PC-3 (cell line): ENCODE results near the gene PLIN3. TPM values are rescaled to one million over a fixed set of nuclear protein-coding genes. Genes with fewer than 3 reads are reported as not detected.

ENCODE experiments used
- ATAC-seq: fragments of 200-7000 bp; cut with Tn5 transposase; 2 replicates; pipeline ENCODE4 v1.9.1; 2020; ENCODE audit warnings: mild to moderate bottlenecking, moderate library complexity
- Bru-seq: library from RNA; stranded (reverse); fragments of 400-500 nt; gene quantifications from one replicate; lab custom pipeline; 2021; lab: Mats Ljungman, UMichigan
- BruChase-seq, 2 experiments: library from RNA; stranded (reverse); fragments of 400-500 nt; gene quantifications; one replicate each; lab custom pipeline; 2021; lab: Mats Ljungman, UMichigan
- BruUV-seq: library from RNA; stranded (reverse); fragments of 400-500 nt; replicated peaks from 2 replicates; lab custom pipeline; 2021; lab: Mats Ljungman, UMichigan
- CTCF ChIA-PET: fragments of 300-600 bp; sonication (Branson Sonifier 250); formaldehyde crosslinking; loops from one replicate; lab custom pipeline; 2022; ENCODE audit warnings: antibody characterized with exemption; lab: Charles Lee
- POLR2A ChIA-PET: fragments of 300-600 bp; sonication (Branson Sonifier 250); formaldehyde crosslinking; loops from one replicate; lab custom pipeline; 2022; ENCODE audit warnings: antibody characterized with exemption; ENCODE audit not compliant: unreplicated experiment; lab: Charles Lee
- DNase-seq: peaks from one replicate; pipeline ENCODE4 v3.0.0-alpha.2; 2015
- H2AFZ ChIP-seq: fragments of 300-600 bp; sonication (generic); 2 replicates; pipeline ENCODE4 v1.6.0; 2016; ENCODE audit warnings: antibody characterized with exemption, low read length
- H3F3A ChIP-seq: fragments of 300-600 bp; sonication (generic); one replicate; pipeline ENCODE4 v1.6.0; 2017; ENCODE audit warnings: antibody characterized with exemption, low read length, control low read depth, mild to moderate bottlenecking; ENCODE audit not compliant: unreplicated experiment
- H3K27ac ChIP-seq: fragments of 300-600 bp; sonication (generic); 2 replicates; pipeline ENCODE4 v1.5.1; 2016; ENCODE audit warnings: mild to moderate bottlenecking, low read length
- H3K27me3 ChIP-seq: fragments of 300-600 bp; sonication (generic); 2 replicates; pipeline ENCODE4 v1.6.1; 2016; ENCODE audit warnings: low read length, mixed read lengths
- H3K36me3 ChIP-seq: fragments of 300-600 bp; sonication (generic); 2 replicates; pipeline ENCODE4 v1.6.1; 2016; ENCODE audit warnings: low read depth, mixed run types, low read length, mixed read lengths
- H3K4me1 ChIP-seq: fragments of 300-600 bp; sonication (generic); 2 replicates; pipeline ENCODE4 v1.5.1; 2016; ENCODE audit warnings: low read length; ENCODE audit not compliant: insufficient read depth
- H3K4me2 ChIP-seq: fragments of 300-600 bp; sonication (generic); 2 replicates; pipeline ENCODE4 v1.6.0; 2016; ENCODE audit warnings: low read length
- H3K4me3 ChIP-seq: fragments of 300-600 bp; sonication (generic); 2 replicates; pipeline ENCODE4 v1.5.1; 2016; ENCODE audit warnings: mild to moderate bottlenecking, low read length, mixed read lengths
- H3K79me2 ChIP-seq: fragments of 300-600 bp; sonication (generic); 2 replicates; pipeline ENCODE4 v1.6.1; 2017; ENCODE audit warnings: low read length, mixed read lengths
- H3K9ac ChIP-seq: fragments of 300-600 bp; sonication (generic); 2 replicates; pipeline ENCODE4 v1.6.0; 2016; ENCODE audit warnings: mild to moderate bottlenecking, low read length
- H3K9me2 ChIP-seq: fragments of 300-600 bp; sonication (generic); replicated peaks from 2 replicates; pipeline ENCODE4 v1.6.1; 2016; ENCODE audit warnings: mixed run types, low read length, mixed read lengths
- H3K9me3 ChIP-seq: fragments of 300-600 bp; sonication (generic); 2 replicates; pipeline ENCODE4 v1.6.1; 2016; ENCODE audit warnings: low read length, mixed read lengths
- H4K20me1 ChIP-seq: fragments of 300-600 bp; sonication (generic); 2 replicates; pipeline ENCODE4 v1.6.1; 2016; ENCODE audit warnings: low read length, mixed read lengths
- CTCF ChIP-seq: fragments of 300-600 bp; sonication (generic); conservative IDR thresholded peaks from 2 replicates; pipeline ENCODE4 v1.5.1; 2017; ENCODE audit warnings: antibody characterized with exemption, low read depth, mild to moderate bottlenecking, low read length
- EZH2 ChIP-seq: fragments of 300-600 bp; sonication (generic); IDR thresholded peaks from one replicate; pipeline ENCODE4 v1.6.1; 2017; ENCODE audit warnings: antibody characterized with exemption, mild to moderate bottlenecking, low read length; ENCODE audit not compliant: unreplicated experiment
- EZH2phosphoT487 ChIP-seq: fragments of 300-600 bp; sonication (generic); IDR thresholded peaks from 2 replicates; pipeline ENCODE4 v1.6.1; 2018; ENCODE audit warnings: mild to moderate bottlenecking, antibody characterized with exemption, low read length, borderline replicate concordance
- intact Hi-C: fragments of 100-400 bp; cut with micrococcal nuclease; formaldehyde crosslinking; loops from 2 replicates; pipeline ENCODE4 v1.9.0; 2023
- long read RNA-seq: library from polyadenylated mRNA; unstranded; transcript quantifications from one replicate; pipeline ENCODE4 v2.0.0, GENCODE V29; 2021; ENCODE audit not compliant: unreplicated experiment
- total RNA-seq: library from RNA; depleted of rRNA; stranded (reverse); fragments of >200 nt; gene quantifications from 2 replicates; pipeline ENCODE4 v1.2.3, GENCODE V29; 2014; rRNA removed

Gene PLIN3
- total RNA-seq (136 and 159 TPM in 2 replicates), Bru-seq, nascent RNA (percentile 70 among the genes with signal in this experiment), BruChase-seq, experiment 1, labeled RNA remaining after a 6-hour chase (percentile 86 among the genes with signal in this experiment), BruChase-seq, experiment 2, labeled RNA remaining after a 2-hour chase (percentile 72 among the genes with signal in this experiment)
- long read RNA-seq, transcript PLIN3-202 (8 exons, 1,535 nt): minor isoform, 8 of 514 reads
- long read RNA-seq, transcript PLIN3-201 (8 exons, 2,333 nt): major isoform, 405 of 514 reads
- long read RNA-seq, partial matches to known transcripts: 37 of 514 reads
- long read RNA-seq, other reads (novel, unspliced or antisense): 63 of 514 reads

DNA sequence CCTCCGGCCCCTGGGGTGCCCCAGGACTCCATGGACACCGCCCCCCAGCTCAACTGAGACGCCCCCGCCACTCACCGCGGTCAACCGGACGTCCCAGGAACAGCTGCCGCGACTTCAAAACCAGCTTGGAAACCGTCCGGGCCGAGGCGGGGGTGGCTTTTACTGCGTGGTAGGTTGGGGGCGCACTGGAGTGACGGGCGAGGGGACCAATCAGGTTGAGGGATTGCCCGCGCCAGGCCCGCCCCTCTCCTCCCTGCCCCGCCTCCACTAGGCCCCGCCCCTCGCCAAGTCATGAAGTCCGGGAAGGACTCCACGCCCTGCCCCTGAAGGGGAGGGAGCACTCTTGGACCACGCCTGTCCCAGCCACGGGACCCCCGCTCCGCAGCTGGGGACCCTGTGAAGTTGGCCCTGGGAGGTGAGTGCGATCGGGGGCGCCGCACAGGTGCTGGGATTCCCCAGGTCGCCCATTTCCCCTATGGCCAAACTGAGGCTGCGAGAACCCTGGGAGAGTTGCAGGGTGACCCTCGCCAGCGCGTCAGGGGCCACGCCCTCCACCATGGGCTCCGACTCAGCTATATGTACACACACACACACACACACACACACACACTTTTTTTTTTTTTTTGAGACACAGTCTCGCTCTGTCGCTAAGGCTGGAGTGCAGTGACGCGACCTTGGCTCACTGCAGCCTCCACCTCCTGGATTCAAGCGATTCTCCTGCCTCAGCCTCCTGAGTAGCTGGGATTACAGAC, at the start of gene PLIN3:
PLIN3 (minus strand) TSS at position 134 of the 752 bp plus-strand sequence. CDS start 6,273 bp downstream, outside the sequence.
- ATAC-seq (peak; percentile 74), DNase-seq (peak; percentile 95)
- Histone ChIP-seq H3F3A (peaks cover 5% of the 10 kb centered on the region), H3K4me2 (peak within 1 kb of the TSS; percentile 85), H2AFZ (peak within 1 kb of the TSS; percentile 95), H3K9me3 (no peaks in the 10 kb centered on the region), H4K20me1 (no peaks in the 10 kb centered on the region), H3K9me2 (no peaks in the 10 kb centered on the region), H3K27me3 (no peaks in the 10 kb centered on the region), H3K4me1 (peaks cover 22% of the 10 kb centered on the region), H3K79me2 (peaks cover 37% of the 10 kb centered on the region), H3K4me3 (peak within 1 kb of the TSS; percentile 80), H3K27ac (peak within 1 kb of the TSS; percentile 84), H3K9ac (peak within 1 kb of the TSS; percentile 80), H3K36me3 (no peaks in the 10 kb centered on the region)
- POLR2A ChIA-PET: interaction anchor here (0.6 to 0.9 kb wide), 2 partner anchors 44 to 102 kb away, joined by 3 to 4 read pairs; no protein-coding TSS in a partner anchor
- CTCF ChIA-PET: interaction anchor here (0.6 to 1.3 kb wide), 4 partner anchors 43 to 880 kb away, joined by 5 to 12 read pairs (median 9); no protein-coding TSS in a partner anchor
- TF ChIP-seq EZH2phosphoT487: no peak
- no peak for TF ChIP-seq CTCF
- no peak for TF ChIP-seq EZH2
- no TSS peak for BruUV-seq
- intact Hi-C loops: loop anchor here (1.0 kb wide), 1 partner anchor 55 kb away; no protein-coding TSS in a partner anchor

DNA sequence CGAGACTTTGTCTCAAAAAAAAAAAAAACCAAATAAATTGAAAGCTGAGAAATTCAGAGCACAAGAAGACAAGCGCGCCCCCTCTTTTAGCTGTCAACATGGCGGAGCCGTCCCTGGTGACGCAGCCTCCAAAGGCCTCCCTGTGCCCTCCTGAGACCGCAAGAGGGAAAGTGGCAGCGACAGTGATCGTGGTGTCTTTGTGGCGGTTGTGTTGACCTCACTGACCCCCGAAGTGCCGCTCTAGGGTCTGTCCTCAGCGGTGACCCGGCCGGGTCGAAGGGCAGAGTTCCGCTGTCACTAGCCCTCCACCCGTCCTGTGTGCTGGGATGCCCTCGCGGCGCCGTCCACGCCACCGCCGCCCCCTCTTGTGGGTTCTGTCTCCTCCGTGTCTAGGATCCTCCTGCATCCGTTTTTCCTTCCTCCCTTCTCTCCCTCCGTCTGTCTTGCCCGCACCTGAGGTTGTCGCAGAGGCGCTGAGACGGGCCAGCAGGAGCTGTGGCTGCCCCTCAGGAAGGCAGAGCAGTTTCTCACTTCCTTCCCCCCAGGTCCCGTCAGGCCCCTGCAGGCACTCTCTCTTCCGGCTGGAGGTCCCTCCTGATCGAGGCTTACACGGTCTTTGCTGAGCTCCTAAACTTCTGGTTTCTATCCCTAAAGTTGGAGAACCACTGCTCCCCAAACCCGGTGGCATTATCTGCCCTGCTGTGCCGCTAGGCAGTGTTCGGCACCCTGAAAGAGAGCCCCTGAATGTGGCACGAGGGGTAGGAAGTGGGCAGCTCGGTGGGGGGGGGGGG, 49.0 kb upstream of the PLIN3 start:
- peaks cover 42% of the 10 kb centered on the region for H3K4me1 ChIP-seq
- intact Hi-C loops: no loop called here
- no peak overlapping the region for H2AFZ ChIP-seq
- H3K36me3 ChIP-seq: peaks cover 54% of the 10 kb centered on the region
- H3K27ac ChIP-seq: no peak overlapping the region
- CTCF ChIA-PET: no interaction called here
- no peak overlapping the region for H3K9ac ChIP-seq
- BruUV-seq: no TSS peak
- no peak overlapping the region for H3K4me3 ChIP-seq
- no peaks in the 10 kb centered on the region for H3K9me3 ChIP-seq
- no peak for TF ChIP-seq CTCF
- no peak for TF ChIP-seq EZH2phosphoT487
- no peak for TF ChIP-seq EZH2
- no peaks in the 10 kb centered on the region for H3K27me3 ChIP-seq
- peaks cover 95% of the 10 kb centered on the region for H3K79me2 ChIP-seq
- no peak overlapping the region for H3K4me2 ChIP-seq
- no peaks in the 10 kb centered on the region for H3K9me2 ChIP-seq
- ATAC-seq (no peak), DNase-seq (no peak)
- peaks cover 56% of the 10 kb centered on the region for H4K20me1 ChIP-seq
- POLR2A ChIA-PET: interaction anchor here (0.6 to 0.7 kb wide), 2 partner anchors 210 to 1966 kb away, joined by 6 to 18 read pairs; no protein-coding TSS in a partner anchor
- H3F3A ChIP-seq: peaks cover 12% of the 10 kb centered on the region
